GM19328 (cell line): Measurements from ENCODE around the gene COL11A2.

Experiments used
- ATAC-seq: cut with Tn5 transposase; IDR thresholded peaks from one replicate; pipeline ENCODE4 v1.9.1; 2021; ENCODE audit warnings: mild to moderate bottlenecking, moderate library complexity; ENCODE audit not compliant: unreplicated experiment

COL11A2 gene

GRCh38 chr6:33206864-33207551 is 14.7 kb upstream of the COL11A2 start:
- ATAC-seq: no peak

GRCh38 chr6:33206027-33206863 is 14.0 kb upstream of the COL11A2 start:
- ATAC-seq: no peak

- no peak for ATAC-seq
Observed at GRCh38 chr6:33205191-33206026, 13.1 kb upstream of the COL11A2 start.

GRCh38 chr6:33204415-33205190 is 12.3 kb upstream of the COL11A2 start, which contains the start of gene HSD17B8:
TSS of gene HSD17B8 (plus strand) at chr6:33204655. CDS start at chr6:33204669, 14 bp downstream.
- ATAC-seq: peak; percentile 39

GRCh38 chr6:33204165-33204414 is 11.8 kb upstream of the COL11A2 start:
- no peak for ATAC-seq

- no peak for ATAC-seq
Observed at GRCh38 chr6:33203443-33204164, 11.3 kb upstream of the COL11A2 start.

GRCh38 chr6:33202799-33203198 is 10.5 kb upstream of the COL11A2 start:
- ATAC-seq: no peak

GRCh38 chr6:33201935-33202334 is 9.7 kb upstream of the COL11A2 start:
- ATAC-seq: no peak

GRCh38 chr6:33201147-33201545 is 8.9 kb upstream of the COL11A2 start:
- ATAC-seq: no peak

GRCh38 chr6:33200219-33201146 is 8.2 kb upstream of the COL11A2 start, which contains the start of the genes RXRB and SLC39A7:
TSS of gene RXRB (minus strand) at chr6:33200665. CDS start at chr6:33200476, 189 bp downstream.
TSS of gene SLC39A7 (plus strand) at chr6:33200867. CDS start at chr6:33201246, 379 bp downstream.
- peak; percentile 55 for ATAC-seq

- ATAC-seq: peak; percentile 21
Observed at GRCh38 chr6:33199687-33200218, 7.5 kb upstream of the COL11A2 start.

GRCh38 chr6:33198853-33199436 is 6.7 kb upstream of the COL11A2 start:
- ATAC-seq: no peak

GRCh38 chr6:33198159-33198852 is 6.0 kb upstream of the COL11A2 start:
- ATAC-seq: no peak

GRCh38 chr6:33197431-33198048 is 5.3 kb upstream of the COL11A2 start:
- no peak for ATAC-seq

- no peak for ATAC-seq
Observed at GRCh38 chr6:33195304-33196165, 3.3 kb upstream of the COL11A2 start.

GRCh38 chr6:33194431-33194979 is 2.2 kb upstream of the COL11A2 start:
- ATAC-seq: no peak
